Testis (tissue), 3 donors: ENCODE data around the gene MAP3K7CL. TPM values are rescaled to one million over a fixed set of nuclear protein-coding genes. Genes with fewer than 3 reads are reported as not detected.
A peak's percentile ranks its signal among the peaks of the same experiment; 100 is the strongest.

Source experiments
- DNase-seq: peaks from one replicate; pipeline ENCODE4 v3.0.0-alpha.2; 2019
- H3K27ac ChIP-seq, 2 donors: fragments of 200-600 bp; sonication (generic); one replicate each; pipeline ENCODE4 v1.5.1; 2019
- H3K27me3 ChIP-seq: fragments of 200-600 bp; sonication (generic); one replicate; pipeline ENCODE4 v1.5.1; 2019
- H3K36me3 ChIP-seq: fragments of 200-600 bp; sonication (generic); one replicate; pipeline ENCODE4 v1.5.1; 2017; ENCODE audit warnings: low read depth; ENCODE audit errors: missing control alignments
- H3K4me1 ChIP-seq: fragments of 200-600 bp; sonication (generic); one replicate; pipeline ENCODE4 v1.5.1; 2019
- H3K4me3 ChIP-seq, 2 donors: fragments of 200-600 bp; sonication (generic); one replicate each; pipeline ENCODE4 v1.5.1; 2017 to 2019
- H3K9me3 ChIP-seq: fragments of 200-600 bp; sonication (generic); one replicate; pipeline ENCODE4 v1.5.1; 2017
- CTCF ChIP-seq, 3 experiments: fragments of 450-650 bp in 2 of 3; fragments of 200-600 bp in 1 of 3; sonication (generic) in 1 of 3; IDR thresholded peaks; one replicate each; pipeline ENCODE4 v1.5.1; 2016 to 2019; ENCODE audit warnings: antibody characterized with exemption in 3 of 3, mild to moderate bottlenecking in 2 of 3, moderate library complexity in 1 of 3
- POLR2A ChIP-seq: fragments of 450-650 bp; IDR thresholded peaks from one replicate; pipeline ENCODE4 v1.6.1; 2017; ENCODE audit warnings: antibody characterized with exemption, mild to moderate bottlenecking, moderate library complexity
- WGBS, 2 donors: methylation state at CpG; one replicate each; pipeline ENCODE4 v1.1.5; 2018; 5-methylcytosine and 5-hydroxymethylcytosine counted together
- intact Hi-C: fragments of 100-400 bp; cut with DNase I; formaldehyde crosslinking; loops from one replicate; pipeline ENCODE4 v1.15.1; 2023; ENCODE audit warnings: low total_unique reads
- polyA plus RNA-seq: library from polyadenylated mRNA; stranded (reverse); fragments of 350-450 nt; fragmentation: Illumina TruSeq; extraction: RNeasy Lipid Tissue Mini Kit (QIAGEN cat#74804); gene quantifications from one replicate; pipeline ENCODE4 v1.2.3, GENCODE V29; 2014; ENCODE audit warnings: low read depth, low replicate concordance; ENCODE audit not compliant: insufficient read depth
- total RNA-seq, 2 donors: library from RNA; depleted of rRNA; stranded (reverse); fragments of >200 nt; gene quantifications; one replicate each; pipeline ENCODE4 v1.2.3, GENCODE V29; 2016

The MAP3K7CL gene
- total and polyA plus RNA-seq, 3 donors from 2014 or later = 9.9 to 16.1 (median 15.3) TPM

- Histone ChIP-seq H3K4me1 (no peaks in the 10 kb centered on the region), H3K36me3 (no peaks in the 10 kb centered on the region), H3K9me3 (no peaks in the 10 kb centered on the region), H3K27ac (no peak overlapping the region), H3K4me3 (no peak overlapping the region), H3K27me3 (no peaks in the 10 kb centered on the region)
- TF ChIP-seq CTCF (IDR thresholded peaks at IDR 0.05) (no peak), POLR2A (no peak)
- intact Hi-C loops = no loop called here
- 56 to 76% methylated on average over 3 of the region's 3 CpGs for WGBS, 2 donors
- no peak for DNase-seq
Observed at GRCh38 chr21:29194342-29194741, 63.9 kb downstream of the MAP3K7CL start.

GRCh38 chr21:29194847-29195246 is 64.4 kb downstream of the MAP3K7CL start:
- 26 to 45% methylated on average over 3 of the region's 3 CpGs for WGBS, 2 donors
- no peak for DNase-seq
- H3K36me3 ChIP-seq = no peaks in the 10 kb centered on the region
- no peaks in the 10 kb centered on the region for H3K4me1 ChIP-seq
- no peaks in the 10 kb centered on the region for H3K27me3 ChIP-seq
- H3K4me3 ChIP-seq = no peak overlapping the region
- no peaks in the 10 kb centered on the region for H3K9me3 ChIP-seq
- H3K27ac ChIP-seq = no peak overlapping the region
- TF ChIP-seq POLR2A (no peak), CTCF (IDR thresholded peaks at IDR 0.05) (no peak)
- intact Hi-C loops = no loop called here

- 59 to 68% methylated on average over 8 of the region's 8 CpGs for WGBS, 2 donors
- H3K4me3 ChIP-seq = no peak overlapping the region
- H3K4me1 ChIP-seq = no peaks in the 10 kb centered on the region
- H3K9me3 ChIP-seq = no peaks in the 10 kb centered on the region
- TF ChIP-seq POLR2A = no peak
- no peak for TF ChIP-seq CTCF (IDR thresholded peaks at IDR 0.05)
- no peaks in the 10 kb centered on the region for H3K27me3 ChIP-seq
- H3K36me3 ChIP-seq = no peaks in the 10 kb centered on the region
- peak; percentile 36 for DNase-seq
- intact Hi-C loops = no loop called here
- no peak overlapping the region for H3K27ac ChIP-seq
Observed at GRCh38 chr21:29195981-29196669, 65.7 kb downstream of the MAP3K7CL start.

- H3K4me3 ChIP-seq = no peak overlapping the region
- intact Hi-C loops = no loop called here
- DNase-seq = no peak
- WGBS, 2 donors = 77 to 78% methylated on average over 5 of the region's 5 CpGs
- TF ChIP-seq CTCF (IDR thresholded peaks at IDR 0.05) (no peak), POLR2A (no peak)
- H3K27me3 ChIP-seq = no peaks in the 10 kb centered on the region
- H3K36me3 ChIP-seq = no peaks in the 10 kb centered on the region
- H3K9me3 ChIP-seq = no peaks in the 10 kb centered on the region
- no peak overlapping the region for H3K27ac ChIP-seq
- H3K4me1 ChIP-seq = no peaks in the 10 kb centered on the region
Observed at GRCh38 chr21:29196670-29197191, 66.3 kb downstream of the MAP3K7CL start.

- Histone ChIP-seq H3K4me3 (no peak overlapping the region), H3K9me3 (no peaks in the 10 kb centered on the region), H3K4me1 (no peaks in the 10 kb centered on the region), H3K36me3 (no peaks in the 10 kb centered on the region), H3K27me3 (no peaks in the 10 kb centered on the region), H3K27ac (no peak overlapping the region)
- no peak for DNase-seq
- TF ChIP-seq POLR2A (no peak), CTCF (IDR thresholded peaks at IDR 0.05) (no peak)
- intact Hi-C loops = no loop called here
Observed at GRCh38 chr21:29201186-29201585, 70.7 kb downstream of the MAP3K7CL start.
